ENCODE results near the gene BRD7.

Gene BRD7

DNA sequence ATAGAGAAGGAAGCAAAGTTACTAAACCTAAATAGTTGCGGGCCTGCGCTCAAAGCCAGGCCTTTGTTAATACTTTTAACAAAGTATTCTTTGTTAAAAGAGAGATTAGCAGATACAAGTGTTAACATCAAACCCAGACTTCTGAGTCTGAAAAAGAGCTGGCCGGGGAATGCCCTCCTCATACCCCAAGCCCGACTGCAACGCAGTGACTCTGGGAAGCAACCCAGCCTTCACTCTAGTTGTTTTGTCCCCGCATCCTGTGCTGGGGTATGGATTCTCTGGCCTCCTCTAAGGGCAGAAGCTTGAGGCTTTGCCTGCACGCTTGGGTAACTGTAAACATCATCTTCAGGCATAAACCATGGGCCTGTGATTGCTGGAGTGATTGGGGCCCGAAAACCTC is 54.1 kb downstream of the BRD7 start:
- no peak for DNase-seq (ENCODE audit: low read depth)
- TF ChIP-seq CTCF (IDR thresholded peaks at IDR 0.05; ENCODE audit: control insufficient read depth, extremely low read depth, insufficient read depth), result no peak

DNA sequence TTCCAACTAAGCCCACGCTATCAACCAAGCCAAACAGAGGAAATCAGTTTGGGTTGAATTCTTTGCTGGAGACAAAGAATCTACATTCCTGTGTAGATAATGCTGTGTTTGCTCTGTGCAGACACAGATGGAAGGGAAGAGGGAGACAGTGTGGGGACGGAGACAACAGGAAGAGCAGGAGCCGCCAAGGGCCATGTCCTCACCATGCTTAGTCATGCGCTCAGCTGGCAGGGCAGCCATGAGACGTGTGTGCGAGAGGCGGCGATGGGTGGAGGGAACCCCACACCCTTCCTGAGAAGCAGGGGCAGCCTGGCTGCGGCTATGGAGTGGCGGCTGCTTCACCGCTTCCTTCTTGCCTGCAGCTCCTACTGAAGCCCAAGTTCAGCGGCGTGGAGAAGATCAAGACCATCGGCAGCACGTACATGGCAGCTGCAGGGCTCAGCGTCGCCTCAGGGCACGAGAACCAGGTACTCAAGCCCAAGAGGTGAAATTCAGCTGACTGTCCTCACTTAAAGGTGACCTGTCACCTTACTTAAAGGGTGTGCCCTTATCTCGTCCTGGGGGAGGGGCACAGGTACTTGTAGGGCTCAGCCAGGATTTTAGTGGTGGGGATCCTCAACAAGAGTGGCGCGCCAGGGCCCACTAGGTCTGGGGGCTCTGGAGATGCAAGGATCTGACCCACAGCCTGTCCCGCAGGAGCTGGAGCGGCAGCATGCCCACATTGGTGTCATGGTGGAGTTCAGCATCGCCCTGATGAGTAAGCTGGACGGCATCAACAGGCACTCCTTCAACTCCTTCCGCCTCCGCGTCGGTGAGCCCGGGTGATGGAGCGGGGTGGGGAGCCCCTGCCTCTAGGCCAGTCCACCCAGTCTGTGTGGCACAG is 55.0 kb downstream of the BRD7 start:
- DNase-seq (ENCODE audit: low read depth), result no peak
- TF ChIP-seq CTCF (IDR thresholded peaks at IDR 0.05; ENCODE audit: control insufficient read depth, extremely low read depth, insufficient read depth), result no peak
- H3K4me3 ChIP-seq (ENCODE audit: low read depth, low read length), result no peak overlapping the region

More for the DNA sequence above, 54.1 kb downstream of the BRD7 start:
- H3K4me3 ChIP-seq (ENCODE audit: low read depth, low read length), result no peak overlapping the region

GRCh38 chr16:50311891-50312501 is 56.8 kb downstream of the BRD7 start:
- TF ChIP-seq CTCF (IDR thresholded peaks at IDR 0.05; ENCODE audit: control insufficient read depth, extremely low read depth, insufficient read depth), result no peak
- no peak overlapping the region for H3K4me3 ChIP-seq (ENCODE audit: low read depth, low read length)
- DNase-seq (ENCODE audit: low read depth), result no peak

- no peak overlapping the region for H3K4me3 ChIP-seq (ENCODE audit: low read depth, low read length)
- no peak for TF ChIP-seq CTCF (IDR thresholded peaks at IDR 0.05; ENCODE audit: control insufficient read depth, extremely low read depth, insufficient read depth)
- DNase-seq (ENCODE audit: low read depth), result no peak
Measured at GRCh38 chr16:50311134-50311528, 57.7 kb downstream of the BRD7 start.

DNA sequence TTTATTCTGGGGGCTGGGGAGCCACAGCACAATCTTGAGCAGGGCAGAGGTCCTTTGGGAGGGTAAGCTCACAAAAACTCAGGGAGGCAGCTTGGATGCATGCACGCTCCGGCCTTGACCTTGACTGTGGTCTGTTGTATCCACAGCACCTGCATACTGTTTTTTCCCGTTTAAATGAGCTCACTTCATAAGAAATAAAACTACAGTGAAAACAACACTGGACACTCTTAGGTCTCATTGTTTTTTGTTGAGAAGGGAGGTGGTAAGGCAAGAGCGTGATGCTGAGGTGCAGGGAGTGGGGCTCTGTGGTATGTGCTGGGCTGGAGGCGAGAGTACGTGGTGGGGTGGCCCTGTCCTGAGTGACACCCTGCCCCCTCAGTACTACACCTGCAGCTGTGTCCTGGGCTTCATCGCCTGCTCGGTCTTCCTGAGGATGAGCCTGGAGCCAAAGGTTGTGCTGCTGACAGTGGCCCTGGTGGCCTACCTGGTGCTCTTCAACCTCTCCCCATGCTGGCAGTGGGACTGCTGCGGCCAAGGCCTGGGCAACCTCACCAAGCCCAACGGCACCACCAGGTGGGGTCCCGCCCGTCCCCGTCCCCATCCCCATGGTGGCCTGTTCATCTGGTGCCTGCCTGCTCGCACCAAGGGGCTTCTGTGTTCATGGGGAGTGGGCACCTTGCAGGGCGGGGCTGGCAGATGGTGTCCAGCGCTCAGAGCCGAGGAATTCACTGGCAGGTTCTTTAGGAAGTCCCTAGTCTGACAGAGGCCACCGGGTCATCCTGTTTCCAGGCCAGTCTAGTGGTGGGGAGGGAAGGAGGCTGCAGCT is 58.3 kb downstream of the BRD7 start:
- no peak for DNase-seq (ENCODE audit: low read depth)
- H3K4me3 ChIP-seq (ENCODE audit: low read depth, low read length), result no peak overlapping the region
- TF ChIP-seq CTCF (IDR thresholded peaks at IDR 0.05; ENCODE audit: control insufficient read depth, extremely low read depth, insufficient read depth), result no peak

- no peak for DNase-seq (ENCODE audit: low read depth)
- H3K4me3 ChIP-seq (ENCODE audit: low read depth, low read length), result no peak overlapping the region
- no peak for TF ChIP-seq CTCF (IDR thresholded peaks at IDR 0.05; ENCODE audit: control insufficient read depth, extremely low read depth, insufficient read depth)
Measured at GRCh38 chr16:50309527-50310307, 59.1 kb downstream of the BRD7 start.

All from LNCaP clone FGC (cell line).